SU-DHL-6 (cell line): Measurements from ENCODE around the gene IGFL2.

Source experiments
- H2AFZ ChIP-seq: fragments of 200-600 bp; sonication (generic); 2 replicates; pipeline ENCODE4 v1.6.1; 2014; ENCODE audit warnings: low read depth, mild to moderate bottlenecking, moderate library complexity, mixed read lengths, antibody characterized with exemption, low read length; ENCODE audit not compliant: severe bottlenecking
- H3F3A ChIP-seq: fragments of 200-600 bp; shearing (Covaris generic); 2 replicates; pipeline ENCODE4 v1.6.0; 2016; ENCODE audit warnings: antibody characterized with exemption, mild to moderate bottlenecking; ENCODE audit not compliant: insufficient read depth
- H3K27ac ChIP-seq: fragments of 200-600 bp; sonication (generic); 2 replicates; pipeline ENCODE4 v1.5.1; 2016; ENCODE audit warnings: low read depth, mild to moderate bottlenecking, low read length, moderate library complexity, mixed read lengths
- H3K27me3 ChIP-seq: fragments of 200-600 bp; sonication (generic), shearing (Covaris generic); 2 replicates; pipeline ENCODE4 v1.6.0; 2014; ENCODE audit warnings: mild to moderate bottlenecking, low read length
- H3K36me3 ChIP-seq: fragments of 200-600 bp; sonication (generic); 2 replicates; pipeline ENCODE4 v1.6.1; 2014; ENCODE audit warnings: mild to moderate bottlenecking, low read length, mixed read lengths
- H3K4me2 ChIP-seq: fragments of 300-600, 200-600 bp; shearing (Covaris generic), sonication (generic); 2 replicates; pipeline ENCODE4 v1.6.0; 2014; ENCODE audit warnings: low read length, low read depth, mild to moderate bottlenecking; ENCODE audit not compliant: poor library complexity, severe bottlenecking
- H3K4me3 ChIP-seq: fragments of 200-600 bp; sonication (generic); 2 replicates; pipeline ENCODE4 v1.5.1; 2014; ENCODE audit warnings: antibody characterized with exemption, low read length, mild to moderate bottlenecking, mixed read lengths; ENCODE audit not compliant: insufficient read depth, poor library complexity, severe bottlenecking
- H3K79me2 ChIP-seq: fragments of 200-600 bp; sonication (generic); 2 replicates; pipeline ENCODE4 v1.6.1; 2014; ENCODE audit warnings: mild to moderate bottlenecking, low read length, moderate library complexity; ENCODE audit not compliant: insufficient read depth
- H3K9ac ChIP-seq: fragments of 200-600 bp; sonication (generic); 2 replicates; pipeline ENCODE4 v1.7.0; 2014; ENCODE audit warnings: mild to moderate bottlenecking, low read length
- H3K9me2 ChIP-seq: fragments of 200-600 bp; sonication (generic); replicated peaks from 2 replicates; pipeline ENCODE4 v1.6.1; 2014; ENCODE audit warnings: low read length; ENCODE audit not compliant: insufficient read depth
- H3K9me3 ChIP-seq: fragments of 200-600 bp; sonication (generic); 2 replicates; pipeline ENCODE4 v1.6.1; 2014; ENCODE audit warnings: low read length, mixed read lengths; ENCODE audit not compliant: insufficient read depth
- H4K20me1 ChIP-seq: fragments of 200-600 bp; sonication (generic); 2 replicates; pipeline ENCODE4 v1.6.1; 2014; ENCODE audit warnings: low read depth, mild to moderate bottlenecking, antibody characterized with exemption, low read length, moderate library complexity, mixed read lengths
- EZH2phosphoT487 ChIP-seq: fragments of 200-600 bp; sonication (generic), shearing (Covaris generic); conservative IDR thresholded peaks from 2 replicates; pipeline ENCODE4 v1.6.1; 2018; ENCODE audit warnings: mild to moderate bottlenecking, antibody characterized with exemption, low read length, moderate library complexity, mixed read lengths
- TF ChIP-seq, protein P1 (sequence below): fragments of 200-600 bp; sonication (generic); IDR thresholded peaks from one replicate; pipeline ENCODE4 v1.5.1; 2017; ENCODE audit warnings: antibody characterized with exemption, mild to moderate bottlenecking, low read length, moderate library complexity; ENCODE audit not compliant: insufficient read depth, poor library complexity, severe bottlenecking

Gene IGFL2

DNA sequence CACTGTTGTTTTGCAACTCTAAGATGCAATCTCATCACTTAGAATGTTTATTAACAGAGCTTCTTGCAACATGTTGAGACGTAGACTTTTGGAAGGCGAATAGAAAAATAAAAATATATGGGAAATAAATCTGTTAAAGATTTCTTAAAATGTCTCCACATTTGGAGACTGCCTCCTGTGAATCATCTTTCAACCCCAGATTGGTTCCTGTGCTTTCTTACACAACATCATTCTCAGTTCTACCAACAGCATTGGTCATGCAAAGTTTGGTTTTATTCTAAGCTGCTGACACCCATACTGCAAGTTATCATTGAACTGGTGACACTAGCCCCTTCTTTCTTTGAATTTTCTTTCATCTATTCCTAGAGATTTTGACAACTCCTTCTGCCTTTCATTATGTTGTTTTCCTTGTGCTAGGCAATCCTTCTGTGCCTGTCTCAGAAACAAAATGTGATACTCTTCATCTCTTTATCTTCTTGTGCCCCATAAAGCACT, 21.9 kb upstream of the IGFL2 start:
- no peak overlapping the region for H3K9ac ChIP-seq
- no peaks in the 10 kb centered on the region for H3K9me2 ChIP-seq
- no peaks in the 10 kb centered on the region for H3K27me3 ChIP-seq
- no peaks in the 10 kb centered on the region for H4K20me1 ChIP-seq
- H3K4me2 ChIP-seq = no peak overlapping the region
- no peaks in the 10 kb centered on the region for H3K9me3 ChIP-seq
- no peaks in the 10 kb centered on the region for H3F3A ChIP-seq
- H3K27ac ChIP-seq = no peak overlapping the region
- H2AFZ ChIP-seq = no peak overlapping the region
- no peak for TF ChIP-seq EZH2phosphoT487
- TF ChIP-seq, protein P1, sequence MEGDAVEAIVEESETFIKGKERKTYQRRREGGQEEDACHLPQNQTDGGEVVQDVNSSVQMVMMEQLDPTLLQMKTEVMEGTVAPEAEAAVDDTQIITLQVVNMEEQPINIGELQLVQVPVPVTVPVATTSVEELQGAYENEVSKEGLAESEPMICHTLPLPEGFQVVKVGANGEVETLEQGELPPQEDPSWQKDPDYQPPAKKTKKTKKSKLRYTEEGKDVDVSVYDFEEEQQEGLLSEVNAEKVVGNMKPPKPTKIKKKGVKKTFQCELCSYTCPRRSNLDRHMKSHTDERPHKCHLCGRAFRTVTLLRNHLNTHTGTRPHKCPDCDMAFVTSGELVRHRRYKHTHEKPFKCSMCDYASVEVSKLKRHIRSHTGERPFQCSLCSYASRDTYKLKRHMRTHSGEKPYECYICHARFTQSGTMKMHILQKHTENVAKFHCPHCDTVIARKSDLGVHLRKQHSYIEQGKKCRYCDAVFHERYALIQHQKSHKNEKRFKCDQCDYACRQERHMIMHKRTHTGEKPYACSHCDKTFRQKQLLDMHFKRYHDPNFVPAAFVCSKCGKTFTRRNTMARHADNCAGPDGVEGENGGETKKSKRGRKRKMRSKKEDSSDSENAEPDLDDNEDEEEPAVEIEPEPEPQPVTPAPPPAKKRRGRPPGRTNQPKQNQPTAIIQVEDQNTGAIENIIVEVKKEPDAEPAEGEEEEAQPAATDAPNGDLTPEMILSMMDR = no peak
- H3K36me3 ChIP-seq = no peaks in the 10 kb centered on the region
- H3K4me3 ChIP-seq = no peak overlapping the region
- H3K79me2 ChIP-seq = no peaks in the 10 kb centered on the region

DNA sequence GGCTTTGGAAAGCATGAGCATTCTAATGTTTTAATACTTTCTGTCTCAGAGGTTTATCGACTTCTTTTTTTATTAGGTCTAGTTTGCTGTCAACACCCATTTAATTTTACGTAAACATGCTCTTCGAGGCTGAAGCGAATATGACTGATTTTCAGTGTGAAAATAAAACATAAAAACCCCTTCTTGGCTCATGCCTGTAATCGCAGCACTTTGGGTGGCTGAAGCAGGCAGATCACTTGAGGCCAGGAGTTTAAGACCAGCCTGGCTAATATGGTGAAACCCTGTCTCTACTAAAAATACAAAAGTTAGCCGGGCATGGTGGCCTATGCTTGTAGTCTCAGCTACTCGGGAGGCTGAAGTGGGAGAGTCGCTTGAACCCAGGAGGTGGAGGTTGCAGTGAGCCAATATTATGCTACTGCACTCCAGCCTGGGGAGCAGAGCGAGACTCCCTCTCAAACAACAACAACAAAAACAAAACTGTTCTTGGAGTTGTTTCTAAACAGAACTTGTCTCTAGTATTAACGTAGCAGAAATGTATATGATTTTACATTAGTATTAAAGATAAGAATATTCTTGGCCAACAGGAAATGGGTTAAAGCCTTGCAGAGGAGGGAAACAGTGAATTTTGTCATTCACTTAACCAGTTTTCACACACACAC, 16.4 kb upstream of the IGFL2 start:
- no peaks in the 10 kb centered on the region for H3K36me3 ChIP-seq
- no peaks in the 10 kb centered on the region for H3K79me2 ChIP-seq
- H2AFZ ChIP-seq = no peak overlapping the region
- H3K9me2 ChIP-seq = no peaks in the 10 kb centered on the region
- H3K9ac ChIP-seq = no peak overlapping the region
- no peaks in the 10 kb centered on the region for H3K27me3 ChIP-seq
- no peak for TF ChIP-seq EZH2phosphoT487
- TF ChIP-seq, protein P1 = no peak
- no peaks in the 10 kb centered on the region for H3F3A ChIP-seq
- no peak overlapping the region for H3K4me2 ChIP-seq
- H3K9me3 ChIP-seq = no peaks in the 10 kb centered on the region
- H4K20me1 ChIP-seq = no peaks in the 10 kb centered on the region
- H3K27ac ChIP-seq = no peak overlapping the region
- H3K4me3 ChIP-seq = no peak overlapping the region

DNA sequence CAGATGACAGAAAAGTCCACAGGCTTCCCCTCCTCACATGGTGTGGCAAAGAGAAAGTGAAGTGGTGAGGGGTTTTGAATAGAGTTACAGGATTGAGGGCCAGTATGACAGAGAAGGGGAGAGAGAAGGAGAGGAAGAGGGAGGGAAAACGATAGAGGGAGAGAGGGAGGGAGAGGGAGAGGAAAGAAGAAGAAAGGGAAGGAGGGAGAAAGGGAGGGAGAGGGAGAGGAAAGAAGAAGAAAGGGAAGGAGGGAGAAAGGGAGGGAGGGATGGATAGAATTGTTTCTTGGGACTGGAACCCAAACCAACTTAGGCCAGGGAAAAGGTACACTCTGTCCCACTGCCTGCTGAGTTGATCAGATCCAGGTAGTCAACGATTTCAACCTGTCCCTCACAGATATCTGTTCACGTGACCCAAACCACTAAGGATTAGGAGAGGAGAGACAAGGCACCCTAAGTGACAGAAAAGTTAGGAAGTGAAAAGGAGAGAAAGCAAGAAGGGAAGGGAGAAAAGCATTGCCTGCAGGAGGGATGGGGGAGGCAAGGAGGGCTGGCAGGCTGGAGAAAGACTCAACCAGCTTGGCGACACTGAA, 15.4 kb upstream of the IGFL2 start:
- TF ChIP-seq, protein P1 = no peak
- Histone ChIP-seq H3K4me2 (no peak overlapping the region), H3K27ac (no peak overlapping the region), H2AFZ (no peak overlapping the region), H3K36me3 (no peaks in the 10 kb centered on the region), H3F3A (no peaks in the 10 kb centered on the region), H3K9ac (no peak overlapping the region), H3K9me3 (no peaks in the 10 kb centered on the region), H4K20me1 (no peaks in the 10 kb centered on the region), H3K4me3 (no peak overlapping the region), H3K9me2 (no peaks in the 10 kb centered on the region), H3K27me3 (no peaks in the 10 kb centered on the region), H3K79me2 (no peaks in the 10 kb centered on the region)
